ENCODE results near the gene C9orf78. TPM values are rescaled to one million over a fixed set of nuclear protein-coding genes. Genes with fewer than 3 reads are reported as not detected.

Gene C9orf78
- total and polyA plus RNA-seq, 2 donors (not counting 1 experiment from before 2014, with no cell fraction given): 39.8 to 88.6 TPM

DNA sequence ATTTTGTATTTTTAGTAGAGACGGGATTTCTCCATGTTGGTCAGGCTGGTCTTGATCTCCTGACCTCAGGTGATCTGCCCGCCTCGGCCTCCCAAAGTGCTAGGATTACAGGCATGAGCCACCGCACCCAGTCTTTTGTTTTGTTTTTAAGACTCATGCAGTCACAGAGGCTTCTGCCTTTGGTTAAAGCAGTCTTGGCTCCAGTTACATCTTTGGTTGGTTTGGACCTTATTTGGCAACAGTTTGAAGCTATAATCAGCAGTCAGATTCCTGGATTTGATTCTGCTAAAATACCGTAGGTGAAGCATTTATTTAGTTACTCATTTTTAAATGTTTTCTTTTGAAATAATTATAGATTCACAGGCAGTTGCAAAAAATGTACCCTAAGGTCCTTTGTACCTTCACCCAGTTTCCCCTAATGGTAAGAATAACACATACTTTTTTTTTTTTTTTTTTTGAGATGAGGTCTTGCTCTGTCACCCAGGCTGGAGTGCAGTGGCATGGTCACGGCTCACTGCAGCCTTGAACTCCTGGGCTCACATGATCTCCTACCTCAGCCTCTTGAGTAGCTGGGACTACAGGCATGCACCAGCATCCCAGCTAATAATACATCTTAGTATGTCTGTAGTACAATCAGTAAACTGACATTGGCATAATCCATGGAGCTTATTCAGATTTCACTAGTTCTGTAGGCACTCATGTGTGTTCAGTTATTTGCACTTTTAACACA lies 15.9 kb upstream of the C9orf78 start:
- H3K27ac ChIP-seq (ENCODE audit: insufficient read depth, low read length): no peak overlapping the region
- H3K4me2 ChIP-seq (ENCODE audit: extremely low read depth, insufficient read depth, low read length): no peak overlapping the region
- peak in 1 of 2 donors; percentile 82 for DNase-seq (ENCODE audit: low read depth in 2 of 2)

DNA sequence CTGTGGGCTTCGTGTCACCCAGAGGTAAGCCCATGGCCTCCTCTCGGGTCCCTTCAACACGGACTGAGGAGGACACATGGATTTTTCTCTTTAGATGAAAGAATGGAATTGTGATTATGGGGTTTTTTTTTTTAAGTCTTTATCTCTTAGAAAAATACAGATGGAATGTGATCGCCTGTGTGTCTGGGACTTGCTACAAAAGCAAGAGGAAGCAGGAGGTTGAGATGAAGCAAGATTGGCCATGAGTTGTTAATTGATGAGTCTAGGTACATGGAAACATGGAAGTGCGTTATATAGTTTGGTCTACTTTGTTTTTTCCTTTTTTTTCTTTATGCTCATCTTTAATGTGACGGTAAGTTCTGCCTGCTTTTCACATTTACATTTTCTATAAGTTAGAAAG lies 14.8 kb upstream of the C9orf78 start:
- Histone ChIP-seq H3K27me3 (ENCODE audit: control insufficient read depth, insufficient read depth, low read length) (no peaks in the 10 kb centered on the region), H3K36me3 (ENCODE audit: control insufficient read depth, insufficient read depth, low read length) (peaks cover 3% of the 10 kb centered on the region), H3K4me3 (replicated peaks in 1 of 4; ENCODE audit: control extremely low read depth in 1 of 4, insufficient read depth in 1 of 4, low read depth in 3 of 4, low read length in 4 of 4) (no peak overlapping the region), H3K4me2 (ENCODE audit: extremely low read depth, insufficient read depth, low read length) (no peak overlapping the region), H3K27ac (ENCODE audit: insufficient read depth, low read length) (no peak overlapping the region), H3K9me3 (ENCODE audit: control insufficient read depth, insufficient read depth, low read depth, low read length) (no peaks in the 10 kb centered on the region), H3K9ac (ENCODE audit: insufficient read depth, low read length) (no peak overlapping the region), H3K79me2 (ENCODE audit: control insufficient read depth, insufficient read depth, low read length) (no peaks in the 10 kb centered on the region), H3K4me1 (ENCODE audit: control insufficient read depth, extremely low read depth, insufficient read depth, low read length) (no peaks in the 10 kb centered on the region), H4K20me1 (ENCODE audit: control insufficient read depth, extremely low read depth, insufficient read depth, low read length) (no peaks in the 10 kb centered on the region), H2AFZ (ENCODE audit: low read length) (no peak overlapping the region)
- TF ChIP-seq EZH2 (IDR thresholded peaks at IDR 0.05; ENCODE audit: low read length, missing control alignments): no peak
- TF ChIP-seq, protein P1, sequence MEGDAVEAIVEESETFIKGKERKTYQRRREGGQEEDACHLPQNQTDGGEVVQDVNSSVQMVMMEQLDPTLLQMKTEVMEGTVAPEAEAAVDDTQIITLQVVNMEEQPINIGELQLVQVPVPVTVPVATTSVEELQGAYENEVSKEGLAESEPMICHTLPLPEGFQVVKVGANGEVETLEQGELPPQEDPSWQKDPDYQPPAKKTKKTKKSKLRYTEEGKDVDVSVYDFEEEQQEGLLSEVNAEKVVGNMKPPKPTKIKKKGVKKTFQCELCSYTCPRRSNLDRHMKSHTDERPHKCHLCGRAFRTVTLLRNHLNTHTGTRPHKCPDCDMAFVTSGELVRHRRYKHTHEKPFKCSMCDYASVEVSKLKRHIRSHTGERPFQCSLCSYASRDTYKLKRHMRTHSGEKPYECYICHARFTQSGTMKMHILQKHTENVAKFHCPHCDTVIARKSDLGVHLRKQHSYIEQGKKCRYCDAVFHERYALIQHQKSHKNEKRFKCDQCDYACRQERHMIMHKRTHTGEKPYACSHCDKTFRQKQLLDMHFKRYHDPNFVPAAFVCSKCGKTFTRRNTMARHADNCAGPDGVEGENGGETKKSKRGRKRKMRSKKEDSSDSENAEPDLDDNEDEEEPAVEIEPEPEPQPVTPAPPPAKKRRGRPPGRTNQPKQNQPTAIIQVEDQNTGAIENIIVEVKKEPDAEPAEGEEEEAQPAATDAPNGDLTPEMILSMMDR (conservative IDR thresholded peaks at IDR 0.05 in 1 of 2, IDR thresholded peaks at IDR 0.05 in 1 of 2; ENCODE audit: low read depth in 1 of 2, low read length in 2 of 2): no peak
- DNase-seq (ENCODE audit: low read depth in 2 of 2): peak in 1 of 2 donors; percentile 86

More for the DNA sequence above, 15.9 kb upstream of the C9orf78 start:
- Histone ChIP-seq H3K9me3 (ENCODE audit: control insufficient read depth, insufficient read depth, low read depth, low read length) (no peaks in the 10 kb centered on the region), H3K4me1 (ENCODE audit: control insufficient read depth, extremely low read depth, insufficient read depth, low read length) (no peaks in the 10 kb centered on the region), H3K4me3 (replicated peaks in 1 of 4; ENCODE audit: control extremely low read depth in 1 of 4, insufficient read depth in 1 of 4, low read depth in 3 of 4, low read length in 4 of 4) (no peak overlapping the region), H4K20me1 (ENCODE audit: control insufficient read depth, extremely low read depth, insufficient read depth, low read length) (no peaks in the 10 kb centered on the region), H2AFZ (ENCODE audit: low read length) (no peak overlapping the region), H3K79me2 (ENCODE audit: control insufficient read depth, insufficient read depth, low read length) (no peaks in the 10 kb centered on the region), H3K36me3 (ENCODE audit: control insufficient read depth, insufficient read depth, low read length) (peaks cover 3% of the 10 kb centered on the region), H3K27me3 (ENCODE audit: control insufficient read depth, insufficient read depth, low read length) (no peaks in the 10 kb centered on the region), H3K9ac (ENCODE audit: insufficient read depth, low read length) (no peak overlapping the region)
- TF ChIP-seq, protein P1 (conservative IDR thresholded peaks at IDR 0.05 in 1 of 2, IDR thresholded peaks at IDR 0.05 in 1 of 2; ENCODE audit: low read depth in 1 of 2, low read length in 2 of 2): no peak
- TF ChIP-seq EZH2 (IDR thresholded peaks at IDR 0.05; ENCODE audit: low read length, missing control alignments): no peak

DNA sequence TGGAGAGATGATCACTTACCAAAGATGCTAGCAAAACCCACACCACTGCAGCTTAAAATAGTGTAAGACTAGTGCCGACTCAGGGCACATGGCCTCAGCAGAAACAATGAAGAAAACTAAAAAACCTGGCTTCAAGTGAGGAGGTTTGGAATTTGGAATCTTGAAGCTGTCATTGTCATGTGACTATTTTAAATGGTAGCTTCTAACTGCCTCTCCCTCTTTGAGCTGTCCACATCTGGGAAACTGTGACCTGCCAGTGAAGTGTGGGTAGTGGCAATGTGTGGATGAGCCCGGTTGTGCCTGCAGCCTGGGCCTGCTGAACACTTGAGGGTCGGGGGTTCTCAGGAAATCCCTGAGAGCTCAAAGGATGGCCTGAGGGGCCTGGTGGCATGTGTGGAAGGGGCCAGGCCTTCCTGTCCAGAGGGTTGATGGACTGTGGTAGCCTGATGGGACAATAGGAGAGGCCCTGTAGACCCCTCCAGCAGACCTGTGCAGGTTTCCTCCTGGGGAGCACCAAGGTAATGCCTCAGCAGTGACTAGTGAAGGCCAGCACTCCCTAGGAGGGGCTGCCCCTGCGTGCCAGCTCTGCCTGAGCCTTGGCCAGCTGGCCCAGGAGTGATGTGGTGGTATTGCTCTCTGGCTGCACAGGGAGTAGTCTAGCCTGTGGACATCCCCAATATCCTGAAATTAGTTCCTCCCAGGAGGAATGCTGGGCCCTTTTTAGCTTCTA lies 13.8 kb upstream of the C9orf78 start:
- H3K4me3 ChIP-seq (replicated peaks in 1 of 4; ENCODE audit: control extremely low read depth in 1 of 4, insufficient read depth in 1 of 4, low read depth in 3 of 4, low read length in 4 of 4): no peak overlapping the region
- no peaks in the 10 kb centered on the region for H3K79me2 ChIP-seq (ENCODE audit: control insufficient read depth, insufficient read depth, low read length)
- no peaks in the 10 kb centered on the region for H4K20me1 ChIP-seq (ENCODE audit: control insufficient read depth, extremely low read depth, insufficient read depth, low read length)
- TF ChIP-seq EZH2 (IDR thresholded peaks at IDR 0.05; ENCODE audit: low read length, missing control alignments): no peak
- TF ChIP-seq, protein P1 (conservative IDR thresholded peaks at IDR 0.05 in 1 of 2, IDR thresholded peaks at IDR 0.05 in 1 of 2; ENCODE audit: low read depth in 1 of 2, low read length in 2 of 2): no peak
- no peak overlapping the region for H3K27ac ChIP-seq (ENCODE audit: insufficient read depth, low read length)
- no peak overlapping the region for H2AFZ ChIP-seq (ENCODE audit: low read length)
- no peak overlapping the region for H3K9ac ChIP-seq (ENCODE audit: insufficient read depth, low read length)
- no peaks in the 10 kb centered on the region for H3K27me3 ChIP-seq (ENCODE audit: control insufficient read depth, insufficient read depth, low read length)
- peaks cover 1% of the 10 kb centered on the region for H3K36me3 ChIP-seq (ENCODE audit: control insufficient read depth, insufficient read depth, low read length)
- no peak overlapping the region for H3K4me2 ChIP-seq (ENCODE audit: extremely low read depth, insufficient read depth, low read length)
- no peaks in the 10 kb centered on the region for H3K9me3 ChIP-seq (ENCODE audit: control insufficient read depth, insufficient read depth, low read depth, low read length)
- no peaks in the 10 kb centered on the region for H3K4me1 ChIP-seq (ENCODE audit: control insufficient read depth, extremely low read depth, insufficient read depth, low read length)
- no peak for DNase-seq (ENCODE audit: low read depth in 2 of 2)

Data from fibroblast of lung (primary cell).